GM12878 (cell line): ENCODE results near the gene PPFIA4. TPM values are rescaled to one million over a fixed set of nuclear protein-coding genes. Genes with fewer than 3 reads are reported as not detected.

Experiments
- ATAC-seq: fragments of 200-7000 bp; cut with Tn5 transposase; 3 replicates; pipeline ENCODE4 v1.9.1; 2020; ENCODE audit warnings: mild to moderate bottlenecking, moderate library complexity
- BruUV-seq: library from RNA; stranded (reverse); fragments of 400-500 nt; replicated peaks from 2 replicates; lab custom pipeline; 2021; lab: Mats Ljungman, UMichigan
- CTCF ChIA-PET: fragments of 300-600 bp; sonication (Branson Sonifier 250); formaldehyde crosslinking; extraction: SDS; loops from one replicate; lab custom pipeline; 2021; ENCODE audit warnings: inconsistent platforms; lab: Yijun Ruan, JAX
- POLR2A ChIA-PET: fragments of 350-600 bp; formaldehyde crosslinking; extraction: SDS; loops from one replicate; lab custom pipeline; 2021; ENCODE audit warnings: inconsistent platforms; lab: Charles Lee
- RAD21 ChIA-PET: fragments of 300-600 bp; sonication (Branson Sonifier 250); formaldehyde crosslinking; loops from one replicate; lab custom pipeline; 2023; ENCODE audit warnings: antibody characterized with exemption; ENCODE audit not compliant: unreplicated experiment; lab: Charles Lee
- SMC1A ChIA-PET: fragments of 300-600 bp; sonication (Branson Sonifier 250); formaldehyde crosslinking; loops from one replicate; lab custom pipeline; 2023; ENCODE audit not compliant: unreplicated experiment, uncharacterized antibody; lab: Charles Lee
- DNase-seq: peaks from one replicate; pipeline ENCODE4 v3.0.0-alpha.2; 2011; ENCODE audit warnings: low read depth, low spot score
- FAIRE-seq: peaks from 3 replicates; lab custom pipeline; 2011; peaks lifted over from hg19 to GRCh38; lab: Jason Lieb, UNC
- H2AFZ ChIP-seq: 2 replicates; pipeline ENCODE4 v1.6.0; 2011; ENCODE audit warnings: low read depth, low read length, control low read depth; ENCODE audit not compliant: control insufficient read depth
- H3K27ac ChIP-seq: 2 replicates; pipeline ENCODE4 v1.5.1; 2011; ENCODE audit warnings: control low read depth; ENCODE audit not compliant: control insufficient read depth, insufficient read depth
- H3K27me3 ChIP-seq, 2 experiments: replicated peaks in 1 of 2; 2 replicates each; pipeline versions ENCODE4 v1.6.0 to v1.6.1; 2011; ENCODE audit warnings: low read length in 1 of 2; ENCODE audit not compliant: control insufficient read depth in 2 of 2, insufficient read depth in 2 of 2
- H3K36me3 ChIP-seq, 2 experiments: 2 replicates each; pipeline ENCODE4 v1.5.1; 2011; ENCODE audit warnings: low read length in 1 of 2; ENCODE audit not compliant: control insufficient read depth in 2 of 2, insufficient read depth in 2 of 2
- H3K4me1 ChIP-seq: 2 replicates; pipeline ENCODE4 v1.6.1; 2011; ENCODE audit warnings: mild to moderate bottlenecking, low read length, moderate library complexity, mixed read lengths; ENCODE audit not compliant: control insufficient read depth, insufficient read depth
- H3K4me2 ChIP-seq: 2 replicates; pipeline ENCODE4 v1.6.0; 2011; ENCODE audit warnings: control low read depth; ENCODE audit not compliant: control insufficient read depth, insufficient read depth
- H3K4me3 ChIP-seq: fragments of 200-600 bp; sonication (generic); 2 replicates; pipeline ENCODE4 v1.5.1; 2016
- H3K79me2 ChIP-seq: 2 replicates; pipeline ENCODE4 v1.6.0; 2011; ENCODE audit warnings: low read length; ENCODE audit not compliant: control insufficient read depth, insufficient read depth
- H3K9ac ChIP-seq: 2 replicates; pipeline ENCODE4 v1.8.0; 2011; ENCODE audit warnings: low read length, control low read depth, mixed read lengths; ENCODE audit not compliant: control insufficient read depth, insufficient read depth
- H3K9me3 ChIP-seq: replicated peaks from 3 replicates; pipeline ENCODE4 v1.5.1; 2011; ENCODE audit warnings: mild to moderate bottlenecking, low read length; ENCODE audit not compliant: control insufficient read depth, insufficient read depth
- H4K20me1 ChIP-seq: 2 replicates; pipeline ENCODE4 v1.6.0; 2011; ENCODE audit not compliant: control insufficient read depth, insufficient read depth
- CEBPB ChIP-seq, 2 experiments: fragments of 150-350 bp in 1 of 2; IDR thresholded peaks; 2 replicates each; pipeline ENCODE4 v1.6.1; 2012 to 2014; ENCODE audit warnings: low read depth in 2 of 2, low read length in 2 of 2, borderline replicate concordance in 1 of 2, inconsistent platforms in 1 of 2
- CHD1 ChIP-seq: IDR thresholded peaks from 2 replicates; pipeline ENCODE4 v1.6.1; 2012; ENCODE audit warnings: low read depth, low read length, improper control_type of control experiment
- EGR1 ChIP-seq, 2 experiments: IDR thresholded peaks; 1 replicate in 1 of 2; 2 replicates in 1 of 2; pipeline ENCODE4 v1.6.1; 2011 to 2012; ENCODE audit warnings: low read depth in 2 of 2, low read length in 2 of 2, borderline replicate concordance in 1 of 2, mild to moderate bottlenecking in 1 of 2, moderate library complexity in 1 of 2
- ELK1 ChIP-seq: IDR thresholded peaks from 2 replicates; pipeline ENCODE4 v1.6.1; 2012; ENCODE audit warnings: low read depth, low read length, improper control_type of control experiment
- EZH2 ChIP-seq: IDR thresholded peaks from 2 replicates; pipeline ENCODE4 v1.6.1; 2012; ENCODE audit warnings: low read depth, mild to moderate bottlenecking, control low read depth, inconsistent platforms, low read length, borderline replicate concordance; ENCODE audit not compliant: control insufficient read depth
- IRF4 ChIP-seq: IDR thresholded peaks from 2 replicates; pipeline ENCODE4 v1.6.1; 2011; ENCODE audit warnings: low read depth, low read length
- NFYA ChIP-seq: IDR thresholded peaks from 2 replicates; pipeline ENCODE4 v1.6.1; 2011; ENCODE audit warnings: low read depth, mild to moderate bottlenecking, low read length, improper control_type of control experiment, borderline replicate concordance
- RAD51 ChIP-seq: fragments of 450-650 bp; IDR thresholded peaks from 2 replicates; pipeline ENCODE4 v1.6.1; 2016; ENCODE audit warnings: moderate library complexity, mild to moderate bottlenecking, inconsistent platforms
- TCF7 ChIP-seq: IDR thresholded peaks from 2 replicates; pipeline ENCODE4 v1.6.1; 2014; ENCODE audit warnings: antibody characterized with exemption, borderline replicate concordance
- WGBS: methylation state at CpG from one replicate; pipeline ENCODE4 v1.1.6; 2016; ENCODE audit warnings: low lambda C conversion rate; ENCODE audit not compliant: insufficient replicate concordance, insufficient coverage; ENCODE audit errors: missing lambda C conversion rate; 5-methylcytosine and 5-hydroxymethylcytosine counted together
- in situ Hi-C: fragments of 300-500 bp; cut with MboI; formaldehyde crosslinking; loops from 9 replicates; pipeline ENCODE4 v1.14.3; 2018; ENCODE audit warnings: mixed read lengths
- intact Hi-C: fragments of 100-400 bp; cut with micrococcal nuclease; formaldehyde crosslinking; loops from one replicate; pipeline ENCODE4 v1.14.2; 2022; ENCODE audit not compliant: unreplicated experiment
- polyA plus RNA-seq, 11 experiments: library from polyadenylated mRNA; depleted of rRNA in 4 of 11; unstranded in 6 of 11; stranded (reverse) in 5 of 11; fragments of >200 nt; fragmentation: Nextera tagmentation in 4 of 11; fragmentation: Illumina TruSeq in 1 of 11; extraction: Ambion mirVana in 4 of 11; extraction: Trizol in 1 of 11; gene quantifications; 1 replicate in 1 of 11; 2 replicates in 10 of 11; pipeline versions ENCODE4 v1.2.1 to v1.2.3, GENCODE V29; 2011 to 2016; ENCODE audit warnings: inconsistent platforms in 2 of 11, missing spikeins in 2 of 11, low read depth in 1 of 11
- total RNA-seq, 4 experiments: library from RNA; depleted of rRNA in 3 of 4; stranded (reverse); fragments of >200 nt in 3 of 4; fragmentation: Illumina TruSeq in 1 of 4; extraction: Trizol in 1 of 4; gene quantifications; 2 replicates each; pipeline versions ENCODE4 v1.2.1 to v1.2.3, GENCODE V29; 2013 to 2021

PPFIA4 gene
- total and polyA plus RNA-seq, 10 of the 15 experiments (the other 5 are each of a cell fraction or from before 2014, with no cell fraction given): 0.02 to 19.7 (median 0.34) TPM; not detected in 1

GRCh38 chr1:203034422-203035110 lies 8.3 kb downstream of the PPFIA4 start (continued):
- TF ChIP-seq EZH2 (no peak), TCF7 (no peak), NFYA (no peak), RAD51 (no peak), IRF4 (no peak), CHD1 (no peak), CEBPB (IDR thresholded peaks at IDR 0.05; ENCODE audit: borderline replicate concordance in 1 of 2, low read depth in 2 of 2, low read length in 2 of 2) (no peak), ELK1 (no peak)

- ChIA-PET RAD21 (interaction anchor here (0.7 to 1.1 kb wide), 4 partner anchors 10 to 376 kb away, joined by 3 read pairs; no protein-coding TSS in a partner anchor), POLR2A (interaction anchor here (1.4 to 1.7 kb wide), 2 partner anchors 8 to 13 kb away, joined by 5 to 8 read pairs; no protein-coding TSS in a partner anchor), SMC1A (interaction anchor here (1.0 to 1.1 kb wide), 2 partner anchors 9 to 232 kb away, joined by 3 read pairs; partner anchors contain the start of gene PPFIA4), CTCF (interaction anchor here (0.5 to 9.7 kb wide), 9 partner anchors 28 to 275 kb away, joined by 3 to 127 read pairs (median 5); partner anchors contain the start of gene TMEM183A)
- H3K27ac ChIP-seq: no peak overlapping the region
- H2AFZ ChIP-seq: no peak overlapping the region
- intact Hi-C loops: loop anchor here (10.0 kb wide), 1 partner anchor 299 kb away; no protein-coding TSS in a partner anchor
- no TSS peak for BruUV-seq
- no peaks in the 10 kb centered on the region for H3K79me2 ChIP-seq
- no peaks in the 10 kb centered on the region for H3K9me3 ChIP-seq
- no peak for ATAC-seq
- no peak overlapping the region for H3K4me3 ChIP-seq
- H4K20me1 ChIP-seq: peaks cover 6% of the 10 kb centered on the region
- WGBS: 40% methylated on average over 15 of the region's 15 CpGs
- TF ChIP-seq EZH2 (no peak), EGR1 (IDR thresholded peaks at IDR 0.05; ENCODE audit: borderline replicate concordance in 1 of 2, low read depth in 2 of 2, low read length in 2 of 2) (peak in 1 of 2 experiments; percentile 31; a peak in 1 of 3 replicates), TCF7 (no peak)
- no peak overlapping the region for H3K9ac ChIP-seq
- no peak for FAIRE-seq
- H3K27me3 ChIP-seq: no peaks in the 10 kb centered on the region
- no peak for DNase-seq
- no peaks in the 10 kb centered on the region; a peak in 1 of 4 replicates for H3K36me3 ChIP-seq
- H3K4me1 ChIP-seq: peaks cover 11% of the 10 kb centered on the region
- in situ Hi-C loops: loop anchor here (5.0 kb wide), 1 partner anchor 182 kb away; no protein-coding TSS in a partner anchor
- H3K4me2 ChIP-seq: no peak overlapping the region
These were observed 9.1 kb downstream of the PPFIA4 start for GRCh38 chr1:203035111-203036000.
